Measurements from ENCODE around the gene ZNF205. TPM values are rescaled to one million over a fixed set of nuclear protein-coding genes. Genes with fewer than 3 reads are reported as not detected.

Gene ZNF205
- total RNA-seq, 2 donors from 2014 or later = 15.4 to 18.3 TPM

GRCh38 chr16:3149193-3149530 lies 36.8 kb downstream of the ZNF205 start:
- H3K9ac ChIP-seq (ENCODE audit: extremely low read depth, low read length, poor library complexity, severe bottlenecking) = no peak overlapping the region
- no peak for DNase-seq
- WGBS, 2 experiments (ENCODE audit: insufficient coverage in 1 of 2, insufficient read length in 1 of 2) = 94 to 98% methylated on average over 5 to 6 of the region's 6 CpGs
- peak overlapping the region; percentile 90 for H3K4me3 ChIP-seq (ENCODE audit: low read length)
- TF ChIP-seq, protein P1, sequence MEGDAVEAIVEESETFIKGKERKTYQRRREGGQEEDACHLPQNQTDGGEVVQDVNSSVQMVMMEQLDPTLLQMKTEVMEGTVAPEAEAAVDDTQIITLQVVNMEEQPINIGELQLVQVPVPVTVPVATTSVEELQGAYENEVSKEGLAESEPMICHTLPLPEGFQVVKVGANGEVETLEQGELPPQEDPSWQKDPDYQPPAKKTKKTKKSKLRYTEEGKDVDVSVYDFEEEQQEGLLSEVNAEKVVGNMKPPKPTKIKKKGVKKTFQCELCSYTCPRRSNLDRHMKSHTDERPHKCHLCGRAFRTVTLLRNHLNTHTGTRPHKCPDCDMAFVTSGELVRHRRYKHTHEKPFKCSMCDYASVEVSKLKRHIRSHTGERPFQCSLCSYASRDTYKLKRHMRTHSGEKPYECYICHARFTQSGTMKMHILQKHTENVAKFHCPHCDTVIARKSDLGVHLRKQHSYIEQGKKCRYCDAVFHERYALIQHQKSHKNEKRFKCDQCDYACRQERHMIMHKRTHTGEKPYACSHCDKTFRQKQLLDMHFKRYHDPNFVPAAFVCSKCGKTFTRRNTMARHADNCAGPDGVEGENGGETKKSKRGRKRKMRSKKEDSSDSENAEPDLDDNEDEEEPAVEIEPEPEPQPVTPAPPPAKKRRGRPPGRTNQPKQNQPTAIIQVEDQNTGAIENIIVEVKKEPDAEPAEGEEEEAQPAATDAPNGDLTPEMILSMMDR (conservative IDR thresholded peaks at IDR 0.05) = no peak
- peaks cover 19% of the 10 kb centered on the region for H3K27me3 ChIP-seq (ENCODE audit: control insufficient read depth, insufficient read depth, low read length, poor library complexity, severe bottlenecking)
- H3K27me3 Mint-ChIP-seq (ENCODE audit: insufficient read depth) = peaks cover 20% of the 10 kb centered on the region
- H3K9me3 Mint-ChIP-seq = no peaks in the 10 kb centered on the region
- no peak overlapping the region for H3K27ac ChIP-seq (ENCODE audit: low read depth, low read length)
- no peaks in the 10 kb centered on the region for H3K9me3 ChIP-seq (ENCODE audit: control insufficient read depth, low read length)
- H3K4me3 Mint-ChIP-seq = peak overlapping the region; percentile 82
- no peaks in the 10 kb centered on the region for H3K4me1 ChIP-seq (ENCODE audit: control insufficient read depth, insufficient read depth, low read length)
- H3K4me1 Mint-ChIP-seq = peaks cover 4% of the 10 kb centered on the region
- no peak overlapping the region for H3K27ac Mint-ChIP-seq
- no peaks in the 10 kb centered on the region for H3K36me3 Mint-ChIP-seq (ENCODE audit: low read depth)
- H3K36me3 ChIP-seq (ENCODE audit: control insufficient read depth, insufficient read depth, low read length) = no peaks in the 10 kb centered on the region

- H3K4me1 ChIP-seq (ENCODE audit: control insufficient read depth, insufficient read depth, low read length) = no peaks in the 10 kb centered on the region
- no peaks in the 10 kb centered on the region for H3K9me3 ChIP-seq (ENCODE audit: control insufficient read depth, low read length)
- H3K4me3 ChIP-seq (ENCODE audit: low read length) = peak overlapping the region; percentile 90
- Mint-ChIP-seq H3K36me3 (ENCODE audit: low read depth) (no peaks in the 10 kb centered on the region), H3K4me3 (peak overlapping the region; percentile 82), H3K4me1 (peaks cover 4% of the 10 kb centered on the region), H3K27me3 (ENCODE audit: insufficient read depth) (peaks cover 23% of the 10 kb centered on the region), H3K9me3 (no peaks in the 10 kb centered on the region), H3K27ac (peak overlapping the region; percentile 93)
- TF ChIP-seq, protein P1 (conservative IDR thresholded peaks at IDR 0.05) = peak; percentile 77
- DNase-seq = peak; percentile 91
- peak overlapping the region; percentile 56 for H3K9ac ChIP-seq (ENCODE audit: extremely low read depth, low read length, poor library complexity, severe bottlenecking)
- H3K27ac ChIP-seq (ENCODE audit: low read depth, low read length) = no peak overlapping the region
- WGBS, 2 experiments (ENCODE audit: insufficient coverage in 1 of 2, insufficient read length in 1 of 2) = 1 to 6% methylated on average over 22 to 41 of the region's 41 CpGs
- no peaks in the 10 kb centered on the region for H3K36me3 ChIP-seq (ENCODE audit: control insufficient read depth, insufficient read depth, low read length)
- H3K27me3 ChIP-seq (ENCODE audit: control insufficient read depth, insufficient read depth, low read length, poor library complexity, severe bottlenecking) = peaks cover 19% of the 10 kb centered on the region
Observed at GRCh38 chr16:3149630-3150345, 37.4 kb downstream of the ZNF205 start.

- Mint-ChIP-seq H3K4me3 (peak overlapping the region; percentile 82), H3K9me3 (peaks cover 2% of the 10 kb centered on the region), H3K4me1 (peaks cover 4% of the 10 kb centered on the region), H3K27ac (peak overlapping the region; percentile 93), H3K27me3 (ENCODE audit: insufficient read depth) (peaks cover 28% of the 10 kb centered on the region), H3K36me3 (ENCODE audit: low read depth) (no peaks in the 10 kb centered on the region)
- peak; percentile 99 for DNase-seq
- 0 to 1% methylated on average over 22 to 61 of the region's 62 CpGs for WGBS, 2 experiments (ENCODE audit: insufficient coverage in 1 of 2, insufficient read length in 1 of 2)
- Histone ChIP-seq H3K27me3 (ENCODE audit: control insufficient read depth, insufficient read depth, low read length, poor library complexity, severe bottlenecking) (peaks cover 19% of the 10 kb centered on the region), H3K36me3 (ENCODE audit: control insufficient read depth, insufficient read depth, low read length) (no peaks in the 10 kb centered on the region), H3K27ac (ENCODE audit: low read depth, low read length) (no peak overlapping the region), H3K9me3 (ENCODE audit: control insufficient read depth, low read length) (no peaks in the 10 kb centered on the region), H3K4me3 (ENCODE audit: low read length) (peak overlapping the region; percentile 90), H3K9ac (ENCODE audit: extremely low read depth, low read length, poor library complexity, severe bottlenecking) (peak overlapping the region; percentile 60), H3K4me1 (ENCODE audit: control insufficient read depth, insufficient read depth, low read length) (no peaks in the 10 kb centered on the region)
- TF ChIP-seq, protein P1 (conservative IDR thresholded peaks at IDR 0.05) = peak; percentile 11
Observed at GRCh38 chr16:3150346-3151218, 38.2 kb downstream of the ZNF205 start.

All from endodermal cell (in vitro differentiated cells).